H9 (cell line): ENCODE data around the gene UBR2. TPM values are rescaled to one million over a fixed set of nuclear protein-coding genes. Genes with fewer than 3 reads are reported as not detected.

Experiments used
- DNase-seq: peaks from one replicate; pipeline ENCODE4 v3.0.0-alpha.2; 2017
- H2AFZ ChIP-seq: one replicate; pipeline ENCODE4 v1.6.1; 2013; ENCODE audit warnings: mild to moderate bottlenecking, low read length, control low read depth, moderate library complexity
- H2AK5ac ChIP-seq: 2 replicates; pipeline ENCODE4 v1.6.1; 2013; ENCODE audit warnings: low read length, control low read depth, mixed read lengths; ENCODE audit not compliant: insufficient read length
- H2BK120ac ChIP-seq: one replicate; pipeline ENCODE4 v1.6.1; 2013; ENCODE audit warnings: low read depth, mild to moderate bottlenecking, low read length, control low read depth, inconsistent platforms; ENCODE audit not compliant: poor library complexity, severe bottlenecking
- H2BK12ac ChIP-seq: 2 replicates; pipeline ENCODE4 v1.6.1; 2013; ENCODE audit warnings: low read length, control low read depth, mixed read lengths, low read depth; ENCODE audit not compliant: insufficient read length
- H2BK15ac ChIP-seq: 2 replicates; pipeline ENCODE4 v1.6.1; 2013; ENCODE audit warnings: low read depth, low read length, control low read depth
- H2BK20ac ChIP-seq: one replicate; pipeline ENCODE4 v1.6.1; 2013; ENCODE audit warnings: low read depth, mild to moderate bottlenecking, low read length, control low read depth, inconsistent platforms; ENCODE audit not compliant: poor library complexity, severe bottlenecking
- H2BK5ac ChIP-seq: 2 replicates; pipeline ENCODE4 v1.6.1; 2013; ENCODE audit warnings: low read length, control low read depth, mixed read lengths; ENCODE audit not compliant: insufficient read length
- H3K14ac ChIP-seq: 2 replicates; pipeline ENCODE4 v1.6.1; 2013; ENCODE audit warnings: low read length, control low read depth; ENCODE audit not compliant: insufficient read depth
- H3K18ac ChIP-seq: 2 replicates; pipeline ENCODE4 v1.6.1; 2013; ENCODE audit warnings: low read depth, mild to moderate bottlenecking, mixed read lengths, low read length, control low read depth; ENCODE audit not compliant: insufficient read length
- H3K23ac ChIP-seq: 2 replicates; pipeline ENCODE4 v1.6.1; 2013; ENCODE audit warnings: low read length, control low read depth, mixed read lengths, low read depth; ENCODE audit not compliant: insufficient read length
- H3K23me2 ChIP-seq: 2 replicates; pipeline ENCODE4 v1.6.1; 2013; ENCODE audit warnings: low read depth, mild to moderate bottlenecking, mixed read lengths, low read length, control low read depth; ENCODE audit not compliant: insufficient read length, poor library complexity, severe bottlenecking
- H3K27ac ChIP-seq: 2 replicates; pipeline ENCODE4 v1.5.1; 2013; ENCODE audit warnings: low read length, control low read depth, mixed read lengths, low read depth; ENCODE audit not compliant: insufficient read length
- H3K27me3 ChIP-seq: 2 replicates; pipeline ENCODE4 v1.6.1; 2013; ENCODE audit warnings: low read length, control low read depth, inconsistent platforms; ENCODE audit not compliant: insufficient read depth
- H3K4ac ChIP-seq: 2 replicates; pipeline ENCODE4 v1.6.1; 2013; ENCODE audit warnings: low read depth, mild to moderate bottlenecking, control low read depth, inconsistent platforms, low read length, moderate library complexity
- H3K4me1 ChIP-seq: 2 replicates; pipeline ENCODE4 v1.6.1; 2013; ENCODE audit warnings: low read length, control low read depth, inconsistent platforms; ENCODE audit not compliant: insufficient read depth
- H3K4me2 ChIP-seq: 2 replicates; pipeline ENCODE4 v1.6.1; 2013; ENCODE audit warnings: low read length, control low read depth, mixed read lengths; ENCODE audit not compliant: insufficient read length, insufficient read depth
- H3K56ac ChIP-seq: 2 replicates; pipeline ENCODE4 v1.6.1; 2013; ENCODE audit warnings: low read depth, mild to moderate bottlenecking, mixed read lengths, low read length, control low read depth; ENCODE audit not compliant: insufficient read length
- H3K79me1 ChIP-seq: 2 replicates; pipeline ENCODE4 v1.6.1; 2013; ENCODE audit warnings: low read depth, mild to moderate bottlenecking, moderate library complexity, low read length, control low read depth, inconsistent platforms; ENCODE audit not compliant: insufficient read depth, poor library complexity, severe bottlenecking
- H3K79me2 ChIP-seq: 2 replicates; pipeline ENCODE4 v1.6.1; 2013; ENCODE audit warnings: low read length, control low read depth, inconsistent platforms; ENCODE audit not compliant: insufficient read depth
- H3K9ac ChIP-seq: 2 replicates; pipeline ENCODE4 v1.6.1; 2013; ENCODE audit warnings: low read length, control low read depth, mixed read lengths; ENCODE audit not compliant: insufficient read length; ENCODE audit errors: extremely low read depth
- H3K9me3 ChIP-seq: one replicate; pipeline ENCODE4 v1.6.1; 2013; ENCODE audit warnings: low read depth, low read length, inconsistent platforms; ENCODE audit not compliant: control insufficient read depth
- H3T11ph ChIP-seq: one replicate; pipeline ENCODE4 v1.6.1; 2013; ENCODE audit warnings: mild to moderate bottlenecking, low read length, control low read depth, inconsistent platforms
- H4K20me1 ChIP-seq: one replicate; pipeline ENCODE4 v1.6.1; 2013; ENCODE audit not compliant: control insufficient read depth, insufficient read length, insufficient read depth
- H4K5ac ChIP-seq: 2 replicates; pipeline ENCODE4 v1.6.1; 2013; ENCODE audit warnings: low read depth, mild to moderate bottlenecking, mixed read lengths, low read length, control low read depth; ENCODE audit not compliant: insufficient read length
- H4K8ac ChIP-seq: replicated peaks from 2 replicates; pipeline ENCODE4 v1.6.1; 2013; ENCODE audit warnings: low read length, control low read depth, mixed read lengths, low read depth; ENCODE audit not compliant: insufficient read length
- H4K91ac ChIP-seq: 2 replicates; pipeline ENCODE4 v1.6.1; 2013; ENCODE audit warnings: low read depth, mild to moderate bottlenecking, moderate library complexity, mixed read lengths, low read length, control low read depth; ENCODE audit not compliant: insufficient read length
- H3K27ac Mint-ChIP-seq, 3 experiments: 2 replicates in 2 of 3; 3 replicates in 1 of 3; pipeline ENCODE4 v1.8.0; 2020 to 2021; ENCODE audit warnings: mixed read lengths in 3 of 3, mild to moderate bottlenecking in 1 of 3, moderate library complexity in 1 of 3
- H3K27me3 Mint-ChIP-seq: 2 replicates; pipeline ENCODE4 v1.8.0; 2021; ENCODE audit warnings: low read depth, mild to moderate bottlenecking, moderate library complexity, mixed read lengths
- H3K36me3 Mint-ChIP-seq, 3 experiments: 2 replicates in 2 of 3; 3 replicates in 1 of 3; pipeline ENCODE4 v1.8.0; 2020 to 2021; ENCODE audit warnings: low read depth in 3 of 3, mixed read lengths in 3 of 3; ENCODE audit not compliant: insufficient read depth in 1 of 3
- H3K4me1 Mint-ChIP-seq, 2 experiments: 2 replicates each; pipeline ENCODE4 v1.8.0; 2020; ENCODE audit warnings: mixed read lengths in 2 of 2
- H3K4me3 Mint-ChIP-seq, 2 experiments: 2 replicates in 1 of 2; 3 replicates in 1 of 2; pipeline ENCODE4 v1.8.0; 2020 to 2021; ENCODE audit warnings: mild to moderate bottlenecking in 2 of 2, mixed read lengths in 2 of 2, moderate library complexity in 1 of 2
- H3K9me3 Mint-ChIP-seq, 2 experiments: 2 replicates in 1 of 2; 3 replicates in 1 of 2; pipeline ENCODE4 v1.8.0; 2020; ENCODE audit warnings: mild to moderate bottlenecking in 2 of 2, mixed read lengths in 2 of 2, moderate library complexity in 1 of 2
- CTCF ChIP-seq: fragments of 200-600 bp; sonication (generic); conservative IDR thresholded peaks from 3 replicates; pipeline ENCODE4 v1.8.0; 2021; ENCODE audit warnings: antibody characterized with exemption, mild to moderate bottlenecking
- WGBS: extraction: QIAGEN DNeasy Blood & Tissue Kit; methylation state at CpG from one replicate; pipeline ENCODE4 v1.1.7; 2013; ENCODE audit warnings: missing lambda C conversion rate, low lambda C conversion rate, mixed read lengths; ENCODE audit not compliant: insufficient read length; ENCODE audit errors: extremely low coverage; 5-methylcytosine and 5-hydroxymethylcytosine counted together
- total RNA-seq: library from RNA; stranded (reverse); gene quantifications from 2 replicates; pipeline ENCODE4 v1.2.1, GENCODE V29; 2021

The UBR2 gene
- total RNA-seq, 1 experiment from 2014 or later, result 18.7 TPM

- no peak overlapping the region for H3K4ac ChIP-seq
- peaks cover 4 to 6% of the 10 kb centered on the region in 2 experiments; a peak in 3 of 5 replicates for H3K9me3 Mint-ChIP-seq
- H3K14ac ChIP-seq, result no peak overlapping the region
- no peak overlapping the region for H2AK5ac ChIP-seq
- no peak overlapping the region for H2BK20ac ChIP-seq
- H3K27me3 ChIP-seq, result no peaks in the 10 kb centered on the region
- no CpG with 5 or more reads among the region's 2 CpGs for WGBS
- H2BK12ac ChIP-seq, result no peak overlapping the region
- H4K91ac ChIP-seq, result no peak overlapping the region
- H3K27ac Mint-ChIP-seq, result no peak overlapping the region
- H3K9ac ChIP-seq, result no peak overlapping the region
- H3K79me1 ChIP-seq, result no peaks in the 10 kb centered on the region
- H3K56ac ChIP-seq, result no peak overlapping the region
- H3K27me3 Mint-ChIP-seq, result no peaks in the 10 kb centered on the region
- H3K23me2 ChIP-seq, result no peaks in the 10 kb centered on the region
- no peak overlapping the region for H3K4me2 ChIP-seq
- H2BK5ac ChIP-seq, result no peak overlapping the region
- H3T11ph ChIP-seq, result no peak overlapping the region
- H3K9me3 ChIP-seq, result no peaks in the 10 kb centered on the region
- H2BK15ac ChIP-seq, result no peak overlapping the region
- no peak overlapping the region for H2BK120ac ChIP-seq
- H2AFZ ChIP-seq, result no peak overlapping the region
- H3K79me2 ChIP-seq, result no peaks in the 10 kb centered on the region
- no peak overlapping the region for H4K5ac ChIP-seq
- no peak overlapping the region for H4K8ac ChIP-seq
- TF ChIP-seq CTCF, result no peak
- H3K27ac ChIP-seq, result no peak overlapping the region
- H3K4me3 Mint-ChIP-seq, result no peak overlapping the region
- DNase-seq, result no peak
- H3K36me3 Mint-ChIP-seq, result peaks cover 21 to 42% (median 41%) of the 10 kb centered on the region in 3 experiments
- no peaks in the 10 kb centered on the region for H3K4me1 ChIP-seq
- no peak overlapping the region for H3K23ac ChIP-seq
- no peak overlapping the region for H3K18ac ChIP-seq
- H4K20me1 ChIP-seq, result no peaks in the 10 kb centered on the region
- H3K4me1 Mint-ChIP-seq, result peaks cover 0 to 3% of the 10 kb centered on the region in 2 experiments; a peak in 1 of 4 replicates
Measured at GRCh38 chr6:42628604-42629003, 64.8 kb downstream of the UBR2 start.
